Stimulated activated naive CD4-positive, alpha-beta T cell (primary cell): ENCODE data around the gene RBM15.

ENCODE experiments used
- DNase-seq, 6 experiments: peaks; one replicate each; lab custom pipeline; 2025; lab: John Stamatoyannopoulos, UW

Gene RBM15

GRCh38 chr1:110350360-110350759 is 11.2 kb downstream of the RBM15 start:
- no peak for DNase-seq

- no peak for DNase-seq
Measured at GRCh38 chr1:110355321-110355720, 16.1 kb downstream of the RBM15 start.

GRCh38 chr1:110356379-110356778 is 17.2 kb downstream of the RBM15 start:
- no peak for DNase-seq

- no peak for DNase-seq
Measured at GRCh38 chr1:110360431-110360830, 21.3 kb downstream of the RBM15 start.

- no peak for DNase-seq
Measured at GRCh38 chr1:110361856-110362255, 22.7 kb downstream of the RBM15 start.

- no peak for DNase-seq
Measured at GRCh38 chr1:110364221-110364620, 25.0 kb downstream of the RBM15 start.

- DNase-seq = no peak
Measured at GRCh38 chr1:110370827-110371226, 31.6 kb downstream of the RBM15 start.

- no peak for DNase-seq
Measured at GRCh38 chr1:110375490-110375889, 36.3 kb downstream of the RBM15 start.

GRCh38 chr1:110380672-110381283 is 41.6 kb downstream of the RBM15 start:
- DNase-seq = no peak

GRCh38 chr1:110383251-110383990 is 44.2 kb downstream of the RBM15 start:
- DNase-seq = peak in 2 of 6 experiments; percentile 15 to 18

GRCh38 chr1:110384581-110385321 is 45.6 kb downstream of the RBM15 start:
- no peak for DNase-seq

- DNase-seq = no peak
Measured at GRCh38 chr1:110385369-110385768, 46.2 kb downstream of the RBM15 start.

- no peak for DNase-seq
Measured at GRCh38 chr1:110387048-110387754, 48.0 kb downstream of the RBM15 start.

- no peak for DNase-seq
Measured at GRCh38 chr1:110390096-110390495, 50.9 kb downstream of the RBM15 start.

GRCh38 chr1:110390692-110391245 is 51.6 kb downstream of the RBM15 start, which contains the start of gene SLC16A4:
TSS of gene SLC16A4 (minus strand) at chr1:110391026. CDS start at chr1:110389323, 1,703 bp downstream.
- DNase-seq = no peak

- DNase-seq = no peak
Measured at GRCh38 chr1:110393286-110393685, 54.1 kb downstream of the RBM15 start.

- DNase-seq = no peak
Measured at GRCh38 chr1:110393691-110394492, 54.7 kb downstream of the RBM15 start.

- DNase-seq = no peak
Measured at GRCh38 chr1:110394493-110394820, 55.3 kb downstream of the RBM15 start.
